ENCODE results near the gene IRGC.
A peak's percentile ranks its signal among the peaks of the same experiment; 100 is the strongest.

Gene IRGC

GRCh38 chr19:43735957-43736356, 20.1 kb downstream of the IRGC start:
- H3K79me1 ChIP-seq (replicated peaks; ENCODE audit: low read length, poor library complexity, severe bottlenecking): peaks cover 11% of the 10 kb centered on the region
- H2BK15ac ChIP-seq (ENCODE audit: low read depth, poor library complexity, severe bottlenecking): no peak overlapping the region
- no peaks in the 10 kb centered on the region for H3K9me3 ChIP-seq (ENCODE audit: control insufficient read depth, low read length)
- no peak overlapping the region for H4K91ac ChIP-seq (ENCODE audit: low read length)
- H3K18ac ChIP-seq (ENCODE audit: low read depth in 1 of 2, low read length in 2 of 2): peak overlapping the region in 1 of 2 experiments; percentile 30
- H3K14ac ChIP-seq (ENCODE audit: low read length in 2 of 2): no peak overlapping the region
- no peak overlapping the region for H2AK5ac ChIP-seq (ENCODE audit: low read length, severe bottlenecking)
- H3K4me3 ChIP-seq (ENCODE audit: insufficient read depth in 1 of 2, low read depth in 1 of 2, low read length in 2 of 2): no peak overlapping the region
- H3K36me3 ChIP-seq (ENCODE audit: control insufficient read depth in 1 of 2, insufficient read depth in 2 of 2, low read depth in 1 of 2, low read length in 2 of 2): peaks cover 72 to 96% of the 10 kb centered on the region in 2 experiments
- DNase-seq: peak; percentile 53
- H3K23ac ChIP-seq (ENCODE audit: low read length in 2 of 2): no peak overlapping the region
- peak overlapping the region; percentile 51 for H3K9ac ChIP-seq (ENCODE audit: low read length)
- no peak overlapping the region for H2BK12ac ChIP-seq (ENCODE audit: low read length in 2 of 2)
- no peak overlapping the region for H3K4ac ChIP-seq (ENCODE audit: low read depth in 1 of 2, low read length in 2 of 2)
- H2BK120ac ChIP-seq (ENCODE audit: low read depth, low read length): no peak overlapping the region
- H3K4me2 ChIP-seq (ENCODE audit: low read length, poor library complexity, severe bottlenecking): no peak overlapping the region
- peaks cover 23% of the 10 kb centered on the region for H3K4me1 ChIP-seq (ENCODE audit: control insufficient read depth, insufficient read depth, low read depth, low read length)
- no peaks in the 10 kb centered on the region for H3K27me3 ChIP-seq (ENCODE audit: control insufficient read depth in 1 of 2, insufficient read depth in 1 of 2, low read length in 2 of 2)
- no peak overlapping the region for H2AFZ ChIP-seq (ENCODE audit: low read depth, low read length)
- H3K27ac ChIP-seq (ENCODE audit: low read length, poor library complexity, severe bottlenecking): peak overlapping the region; percentile 79
- H2BK5ac ChIP-seq (ENCODE audit: low read depth, low read length, poor library complexity, severe bottlenecking): no peak overlapping the region
- H4K8ac ChIP-seq (ENCODE audit: low read length): no peak overlapping the region

GRCh38 chr19:43738780-43739211, 22.9 kb downstream of the IRGC start:
- 77% methylated on average over 5 of the region's 5 CpGs for WGBS
- no peak overlapping the region for H2BK5ac ChIP-seq (ENCODE audit: low read depth, low read length, poor library complexity, severe bottlenecking)
- no peak overlapping the region for H3K27ac ChIP-seq (ENCODE audit: low read length, poor library complexity, severe bottlenecking)
- H3K9ac ChIP-seq (ENCODE audit: low read length): peak overlapping the region; percentile 48
- H2BK120ac ChIP-seq (ENCODE audit: low read depth, low read length): no peak overlapping the region
- H3K4me1 ChIP-seq (ENCODE audit: control insufficient read depth, insufficient read depth, low read depth, low read length): peaks cover 15% of the 10 kb centered on the region
- H2BK15ac ChIP-seq (ENCODE audit: low read depth, poor library complexity, severe bottlenecking): no peak overlapping the region
- no peak overlapping the region for H3K18ac ChIP-seq (ENCODE audit: low read depth in 1 of 2, low read length in 2 of 2)
- peak overlapping the region in 1 of 2 experiments; percentile 30 for H3K4ac ChIP-seq (ENCODE audit: low read depth in 1 of 2, low read length in 2 of 2)
- no peak overlapping the region for H2AFZ ChIP-seq (ENCODE audit: low read depth, low read length)
- no peak overlapping the region for H2BK12ac ChIP-seq (ENCODE audit: low read length in 2 of 2)
- H3K4me2 ChIP-seq (ENCODE audit: low read length, poor library complexity, severe bottlenecking): no peak overlapping the region
- DNase-seq: no peak
- H4K91ac ChIP-seq (ENCODE audit: low read length): no peak overlapping the region
- peak overlapping the region; percentile 43 for H2AK5ac ChIP-seq (ENCODE audit: low read length, severe bottlenecking)
- H3K36me3 ChIP-seq (ENCODE audit: control insufficient read depth in 1 of 2, insufficient read depth in 2 of 2, low read depth in 1 of 2, low read length in 2 of 2): peaks cover 66 to 95% of the 10 kb centered on the region in 2 experiments
- H3K4me3 ChIP-seq (ENCODE audit: insufficient read depth in 1 of 2, low read depth in 1 of 2, low read length in 2 of 2): no peak overlapping the region
- H3K14ac ChIP-seq (ENCODE audit: low read length in 2 of 2): no peak overlapping the region
- H4K8ac ChIP-seq (ENCODE audit: low read length): no peak overlapping the region
- no peak overlapping the region for H3K23ac ChIP-seq (ENCODE audit: low read length in 2 of 2)
- no peaks in the 10 kb centered on the region for H3K27me3 ChIP-seq (ENCODE audit: control insufficient read depth in 1 of 2, insufficient read depth in 1 of 2, low read length in 2 of 2)
- no peaks in the 10 kb centered on the region for H3K9me3 ChIP-seq (ENCODE audit: control insufficient read depth, low read length)
- peaks cover 19% of the 10 kb centered on the region for H3K79me1 ChIP-seq (replicated peaks; ENCODE audit: low read length, poor library complexity, severe bottlenecking)

- peaks cover 15% of the 10 kb centered on the region for H3K4me1 ChIP-seq (ENCODE audit: control insufficient read depth, insufficient read depth, low read depth, low read length)
- H3K9ac ChIP-seq (ENCODE audit: low read length): no peak overlapping the region
- no peak overlapping the region for H3K27ac ChIP-seq (ENCODE audit: low read length, poor library complexity, severe bottlenecking)
- H3K79me1 ChIP-seq (replicated peaks; ENCODE audit: low read length, poor library complexity, severe bottlenecking): peaks cover 20% of the 10 kb centered on the region
- H2BK120ac ChIP-seq (ENCODE audit: low read depth, low read length): no peak overlapping the region
- H3K4me2 ChIP-seq (ENCODE audit: low read length, poor library complexity, severe bottlenecking): no peak overlapping the region
- no peaks in the 10 kb centered on the region for H3K9me3 ChIP-seq (ENCODE audit: control insufficient read depth, low read length)
- H4K91ac ChIP-seq (ENCODE audit: low read length): no peak overlapping the region
- no peak overlapping the region for H2AK5ac ChIP-seq (ENCODE audit: low read length, severe bottlenecking)
- H3K36me3 ChIP-seq (ENCODE audit: control insufficient read depth in 1 of 2, insufficient read depth in 2 of 2, low read depth in 1 of 2, low read length in 2 of 2): peaks cover 67 to 95% of the 10 kb centered on the region in 2 experiments
- no peak overlapping the region for H3K18ac ChIP-seq (ENCODE audit: low read depth in 1 of 2, low read length in 2 of 2)
- no peak overlapping the region for H2AFZ ChIP-seq (ENCODE audit: low read depth, low read length)
- WGBS: 94% methylated on average over 16 of the region's 16 CpGs
- H2BK12ac ChIP-seq (ENCODE audit: low read length in 2 of 2): no peak overlapping the region
- no peak overlapping the region for H4K8ac ChIP-seq (ENCODE audit: low read length)
- no peak for DNase-seq
- no peak overlapping the region for H3K23ac ChIP-seq (ENCODE audit: low read length in 2 of 2)
- H2BK15ac ChIP-seq (ENCODE audit: low read depth, poor library complexity, severe bottlenecking): no peak overlapping the region
- no peak overlapping the region for H2BK5ac ChIP-seq (ENCODE audit: low read depth, low read length, poor library complexity, severe bottlenecking)
- no peak overlapping the region for H3K4me3 ChIP-seq (ENCODE audit: insufficient read depth in 1 of 2, low read depth in 1 of 2, low read length in 2 of 2)
- no peaks in the 10 kb centered on the region for H3K27me3 ChIP-seq (ENCODE audit: control insufficient read depth in 1 of 2, insufficient read depth in 1 of 2, low read length in 2 of 2)
- no peak overlapping the region for H3K4ac ChIP-seq (ENCODE audit: low read depth in 1 of 2, low read length in 2 of 2)
- H3K14ac ChIP-seq (ENCODE audit: low read length in 2 of 2): no peak overlapping the region
Observed at GRCh38 chr19:43739439-43740235, 23.8 kb downstream of the IRGC start.

GRCh38 chr19:43741075-43741825, 25.4 kb downstream of the IRGC start:
- H2BK120ac ChIP-seq (ENCODE audit: low read depth, low read length): no peak overlapping the region
- H2BK5ac ChIP-seq (ENCODE audit: low read depth, low read length, poor library complexity, severe bottlenecking): no peak overlapping the region
- H2AFZ ChIP-seq (ENCODE audit: low read depth, low read length): no peak overlapping the region
- H3K18ac ChIP-seq (ENCODE audit: low read depth in 1 of 2, low read length in 2 of 2): no peak overlapping the region
- no peak overlapping the region for H4K8ac ChIP-seq (ENCODE audit: low read length)
- H2AK5ac ChIP-seq (ENCODE audit: low read length, severe bottlenecking): no peak overlapping the region
- H3K4me3 ChIP-seq (ENCODE audit: insufficient read depth in 1 of 2, low read depth in 1 of 2, low read length in 2 of 2): no peak overlapping the region
- no peak overlapping the region for H3K4ac ChIP-seq (ENCODE audit: low read depth in 1 of 2, low read length in 2 of 2)
- no peak for DNase-seq
- H2BK12ac ChIP-seq (ENCODE audit: low read length in 2 of 2): no peak overlapping the region
- 96% methylated on average over 10 of the region's 10 CpGs for WGBS
- no peak overlapping the region for H2BK15ac ChIP-seq (ENCODE audit: low read depth, poor library complexity, severe bottlenecking)
- no peak overlapping the region for H3K4me2 ChIP-seq (ENCODE audit: low read length, poor library complexity, severe bottlenecking)
- peaks cover 25% of the 10 kb centered on the region for H3K79me1 ChIP-seq (replicated peaks; ENCODE audit: low read length, poor library complexity, severe bottlenecking)
- no peak overlapping the region for H3K9ac ChIP-seq (ENCODE audit: low read length)
- no peaks in the 10 kb centered on the region for H3K27me3 ChIP-seq (ENCODE audit: control insufficient read depth in 1 of 2, insufficient read depth in 1 of 2, low read length in 2 of 2)
- peaks cover 14% of the 10 kb centered on the region for H3K4me1 ChIP-seq (ENCODE audit: control insufficient read depth, insufficient read depth, low read depth, low read length)
- H4K91ac ChIP-seq (ENCODE audit: low read length): no peak overlapping the region
- no peak overlapping the region for H3K27ac ChIP-seq (ENCODE audit: low read length, poor library complexity, severe bottlenecking)
- no peak overlapping the region for H3K23ac ChIP-seq (ENCODE audit: low read length in 2 of 2)
- H3K36me3 ChIP-seq (ENCODE audit: control insufficient read depth in 1 of 2, insufficient read depth in 2 of 2, low read depth in 1 of 2, low read length in 2 of 2): peaks cover 73 to 92% of the 10 kb centered on the region in 2 experiments
- no peaks in the 10 kb centered on the region for H3K9me3 ChIP-seq (ENCODE audit: control insufficient read depth, low read length)
- no peak overlapping the region for H3K14ac ChIP-seq (ENCODE audit: low read length in 2 of 2)

Data from mesenchymal stem cell (in vitro differentiated cells and primary cell).